Measurements from ENCODE around the gene FAM241B.

Gene FAM241B

DNA sequence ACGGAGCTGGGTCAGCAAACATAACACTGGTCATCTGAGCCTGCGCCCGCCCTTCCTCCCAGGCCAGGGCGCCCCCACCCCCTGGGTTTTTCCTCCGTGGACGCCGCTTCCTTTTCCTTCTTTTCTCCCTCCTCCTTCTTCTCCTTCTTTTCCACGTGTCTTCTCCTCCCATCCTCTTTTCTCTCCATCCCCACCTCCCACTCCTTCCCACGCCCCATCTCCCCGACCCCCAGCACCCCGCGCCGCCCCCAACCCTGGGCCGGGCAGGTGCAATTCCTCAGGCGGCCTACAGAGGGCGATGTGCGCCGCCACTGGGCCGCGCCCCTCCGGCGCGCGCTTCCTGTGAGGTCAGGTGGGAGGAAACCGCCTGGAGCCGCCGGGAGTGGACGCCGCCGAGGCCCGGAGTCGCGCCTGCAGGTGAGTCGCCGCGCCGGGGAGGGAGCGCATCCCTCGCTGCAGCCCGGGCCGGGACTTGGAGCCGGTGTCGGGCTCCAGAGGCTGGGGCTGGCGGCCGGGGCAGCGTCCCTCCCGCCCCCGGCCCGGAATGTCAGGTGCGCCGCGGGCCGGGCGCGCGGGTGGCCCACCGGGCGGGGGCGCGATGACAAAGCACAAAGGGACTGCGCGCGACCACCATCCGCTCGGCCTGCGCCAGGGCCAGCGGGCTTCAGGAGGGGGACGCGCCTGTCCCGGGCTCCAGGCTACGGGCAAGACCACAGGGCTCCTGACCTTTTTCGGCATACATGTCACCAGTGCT is at the start of gene FAM241B:
Gene FAM241B, plus strand, starts transcription at position 351 of the 754 bp plus-strand sequence. CDS start 1,497 bp downstream, outside the sequence.
- DNase-seq, result peak; percentile 76

DNA sequence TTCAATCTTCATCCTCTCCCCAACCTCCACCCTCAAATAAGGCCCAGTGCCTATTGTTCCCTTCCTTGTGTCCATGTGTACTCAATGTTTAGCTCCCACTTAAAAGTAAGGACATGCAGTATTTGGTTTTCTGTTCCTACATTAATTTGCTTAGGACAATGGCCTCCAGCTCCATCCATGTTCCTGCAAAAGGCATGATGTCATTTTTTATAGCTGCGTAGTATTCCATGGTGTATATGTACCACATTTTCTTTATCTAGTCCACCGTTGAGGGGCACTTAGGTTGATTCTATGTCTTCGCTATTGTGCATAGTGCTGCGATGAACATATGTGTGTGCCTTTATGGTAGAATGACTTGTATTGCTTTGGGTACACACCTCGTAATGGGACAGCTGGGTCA is 49.6 kb upstream of the FAM241B start:
- no peak for DNase-seq

DNA sequence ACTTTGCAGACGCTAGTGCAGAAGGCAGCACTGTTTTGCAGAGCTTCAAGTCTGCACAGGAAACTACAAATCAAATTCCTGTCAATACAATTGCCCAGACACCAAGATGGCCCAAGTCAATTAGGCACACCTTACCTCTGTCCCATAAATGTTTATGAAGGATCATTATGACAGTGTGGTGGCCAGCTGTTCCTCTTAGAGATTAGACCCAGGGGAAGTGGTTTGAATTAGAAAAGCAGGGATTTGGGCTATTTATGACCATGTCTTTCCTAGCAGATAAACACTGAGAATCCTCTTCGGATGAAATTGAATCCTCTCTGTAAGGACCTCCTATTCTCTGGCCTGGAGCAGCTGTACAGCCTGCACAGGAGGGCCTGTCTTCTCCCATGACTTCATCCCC is 46.9 kb upstream of the FAM241B start:
- DNase-seq, result no peak

GRCh38 chr10:69584624-69585023 is 45.4 kb upstream of the FAM241B start:
- no peak for DNase-seq

- no peak for DNase-seq
These were observed 41.7 kb upstream of the FAM241B start for GRCh38 chr10:69588358-69588757.

DNA sequence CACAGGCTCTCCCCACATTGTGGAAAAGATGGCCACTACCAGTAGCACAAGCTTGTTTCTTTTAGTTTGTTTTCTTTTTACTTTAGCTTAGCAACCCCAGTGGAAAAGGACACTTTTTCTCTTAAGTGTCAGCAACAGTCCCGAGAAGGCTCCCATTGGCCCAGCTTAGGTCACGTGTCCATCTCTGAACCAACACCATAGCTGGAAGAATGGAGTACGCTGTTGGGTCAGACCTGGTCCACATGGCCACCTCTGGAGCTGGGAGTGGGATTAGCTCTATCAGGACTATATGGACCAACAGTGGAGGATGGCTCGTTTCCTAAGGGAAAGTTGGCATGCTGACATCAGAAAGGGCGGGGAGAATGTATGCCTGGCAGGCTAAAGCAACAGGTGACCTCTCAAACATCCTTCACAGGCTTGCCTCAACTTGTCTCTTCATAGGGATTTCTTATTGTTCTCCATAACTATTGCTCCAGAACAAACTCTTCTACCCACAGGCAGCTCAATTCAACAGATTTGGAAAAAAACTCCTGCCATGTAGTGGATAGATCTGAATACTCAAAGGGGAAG is 29.2 kb upstream of the FAM241B start:
- DNase-seq, result no peak

- DNase-seq, result no peak
These were observed 21.0 kb upstream of the FAM241B start for GRCh38 chr10:69609077-69609476.

DNA sequence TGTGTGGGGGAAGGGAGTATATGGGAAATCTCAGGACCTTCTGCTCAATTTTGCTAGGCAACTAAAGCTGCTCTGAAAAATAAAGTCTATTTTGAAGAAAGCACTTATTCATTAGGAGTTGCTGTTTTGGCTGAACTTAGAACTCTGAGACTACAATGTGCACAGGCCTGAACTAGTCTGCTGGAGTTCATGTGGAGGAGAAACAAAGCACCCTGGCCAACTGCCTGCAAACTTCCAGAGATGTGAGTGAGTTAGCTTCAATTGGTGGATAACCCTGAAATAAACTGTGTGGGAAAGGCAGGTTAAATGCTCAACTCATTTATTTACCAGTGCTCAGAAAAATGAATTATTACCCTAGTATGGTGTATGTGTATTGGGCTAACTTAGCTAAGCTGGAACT is 17.3 kb upstream of the FAM241B start:
- DNase-seq, result no peak

DNA sequence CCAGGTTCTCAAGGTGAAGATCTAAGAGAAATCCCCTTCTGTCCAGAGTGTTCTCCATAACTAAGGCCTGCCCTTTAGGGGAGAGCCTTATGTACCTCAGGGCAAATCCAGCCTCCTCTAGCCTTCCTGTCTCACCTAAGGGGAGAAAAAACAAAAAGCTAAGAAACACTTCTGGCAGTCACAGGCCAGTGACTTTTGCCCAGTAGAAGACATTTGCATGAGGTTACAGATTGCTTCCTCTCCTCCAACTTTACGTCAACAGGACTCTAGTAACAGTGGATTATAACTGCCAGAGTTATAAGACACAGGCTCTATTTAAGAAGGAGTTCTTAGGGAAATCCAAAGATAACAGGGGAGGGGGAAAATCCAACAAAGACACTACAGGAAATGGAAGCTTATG is 15.9 kb upstream of the FAM241B start:
- DNase-seq, result no peak

GRCh38 chr10:69616358-69616757 is 13.7 kb upstream of the FAM241B start:
- DNase-seq, result no peak

DNA sequence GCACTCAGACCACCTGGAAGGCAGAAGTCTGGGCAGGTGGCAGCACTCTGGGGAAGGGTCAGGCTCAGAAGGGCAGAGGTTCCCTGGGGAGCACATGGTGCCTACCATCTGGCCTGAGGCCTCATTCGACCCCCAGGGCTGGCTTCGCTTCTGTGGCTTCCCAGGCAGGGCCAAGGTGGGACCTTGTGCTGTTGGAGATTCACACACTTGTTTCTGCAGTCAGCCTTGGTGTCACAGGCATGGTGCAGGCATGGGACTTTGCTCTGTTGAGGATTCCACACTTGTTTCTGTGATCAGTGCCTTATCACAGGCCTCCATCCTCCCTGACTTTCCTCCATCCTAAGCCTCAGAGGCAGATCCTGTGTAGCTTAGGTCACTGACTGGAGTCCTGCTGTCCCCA is 11.3 kb upstream of the FAM241B start:
- no peak for DNase-seq

GRCh38 chr10:69619626-69620025 is 10.4 kb upstream of the FAM241B start:
- DNase-seq, result no peak

DNA sequence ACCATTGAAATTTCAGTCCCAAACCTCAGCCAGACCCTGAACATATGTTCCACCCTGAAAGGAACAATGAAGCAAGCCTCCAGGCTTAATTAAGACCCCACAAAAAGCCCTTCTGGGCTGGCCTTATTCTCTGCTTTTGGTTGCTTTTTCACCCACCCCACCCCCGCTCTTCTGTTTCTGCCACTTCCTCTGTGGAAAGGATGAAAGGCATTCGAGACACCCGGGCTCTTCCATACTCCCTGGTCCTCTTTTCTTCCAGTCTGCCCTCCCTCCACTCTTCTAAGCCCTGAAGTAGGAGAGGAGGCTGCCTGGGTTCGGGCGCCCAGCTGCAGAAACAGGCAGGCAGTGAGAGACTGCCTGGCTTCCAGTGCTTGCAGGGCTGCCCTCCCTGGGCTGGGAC is 9.4 kb upstream of the FAM241B start:
- DNase-seq, result no peak

DNA sequence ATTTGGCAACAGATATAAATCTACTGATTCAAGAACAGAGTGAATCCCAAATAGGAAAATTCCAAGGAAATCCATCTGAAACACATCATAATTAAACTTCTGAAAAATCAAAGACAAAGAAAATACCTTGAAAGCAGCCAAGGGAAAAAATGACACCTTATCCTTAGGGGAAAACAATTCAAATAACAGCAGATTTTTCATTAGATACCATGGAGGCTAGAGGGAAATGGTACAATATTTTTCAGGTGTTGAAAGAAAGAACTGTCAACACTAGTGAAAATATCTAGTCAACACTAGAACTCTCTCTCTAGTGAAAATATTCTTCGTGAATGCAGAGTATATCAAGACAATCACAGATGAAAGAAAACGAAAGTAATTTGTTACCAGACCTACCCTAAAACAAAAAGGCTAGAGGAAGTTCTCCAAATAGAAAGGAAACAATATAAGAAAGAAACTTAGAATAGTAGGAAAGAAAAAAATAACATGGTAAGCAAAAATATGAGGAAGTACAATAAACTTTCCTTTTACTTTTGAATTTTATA is 5.7 kb upstream of the FAM241B start:
- no peak for DNase-seq

DNA sequence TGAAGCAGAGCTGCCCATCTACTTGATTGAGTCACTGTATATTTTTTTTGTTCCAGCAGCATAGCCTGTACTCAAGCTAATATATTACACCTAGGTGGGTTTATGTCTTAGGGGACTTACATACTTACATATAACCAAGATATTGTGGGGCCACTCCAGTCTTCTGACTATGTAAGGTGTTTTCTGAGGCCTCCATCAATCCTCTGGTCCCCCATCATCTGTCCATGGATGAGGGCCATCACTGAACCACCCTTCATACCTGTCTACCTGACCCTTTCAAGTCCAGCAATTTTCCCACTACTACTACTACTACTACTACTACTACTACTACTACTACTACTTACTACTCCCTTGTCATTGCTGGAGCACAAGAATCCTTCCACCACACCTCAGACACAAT is 3.2 kb upstream of the FAM241B start:
- no peak for DNase-seq

DNA sequence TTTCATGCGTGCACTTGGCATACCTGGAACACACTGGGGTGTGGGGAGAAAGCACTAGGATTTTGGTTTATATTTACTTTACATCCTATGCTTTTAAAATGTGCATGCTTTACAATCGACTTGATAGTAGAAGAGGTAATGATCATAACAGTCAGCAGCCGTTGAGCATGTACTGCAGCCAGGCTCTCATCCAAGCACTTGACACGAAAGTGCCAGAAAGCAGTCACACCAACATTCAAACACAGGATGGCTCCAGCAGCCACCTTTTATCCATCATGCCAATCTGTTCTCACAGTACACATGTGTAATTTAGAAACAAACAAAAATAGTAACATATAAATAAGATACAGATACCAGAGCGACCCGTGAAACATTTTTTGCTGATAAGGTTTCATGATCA is 1.2 kb upstream of the FAM241B start:
- DNase-seq, result no peak

- DNase-seq, result no peak
These were observed 539 bp upstream of the FAM241B start for GRCh38 chr10:69629519-69629896.

DNA sequence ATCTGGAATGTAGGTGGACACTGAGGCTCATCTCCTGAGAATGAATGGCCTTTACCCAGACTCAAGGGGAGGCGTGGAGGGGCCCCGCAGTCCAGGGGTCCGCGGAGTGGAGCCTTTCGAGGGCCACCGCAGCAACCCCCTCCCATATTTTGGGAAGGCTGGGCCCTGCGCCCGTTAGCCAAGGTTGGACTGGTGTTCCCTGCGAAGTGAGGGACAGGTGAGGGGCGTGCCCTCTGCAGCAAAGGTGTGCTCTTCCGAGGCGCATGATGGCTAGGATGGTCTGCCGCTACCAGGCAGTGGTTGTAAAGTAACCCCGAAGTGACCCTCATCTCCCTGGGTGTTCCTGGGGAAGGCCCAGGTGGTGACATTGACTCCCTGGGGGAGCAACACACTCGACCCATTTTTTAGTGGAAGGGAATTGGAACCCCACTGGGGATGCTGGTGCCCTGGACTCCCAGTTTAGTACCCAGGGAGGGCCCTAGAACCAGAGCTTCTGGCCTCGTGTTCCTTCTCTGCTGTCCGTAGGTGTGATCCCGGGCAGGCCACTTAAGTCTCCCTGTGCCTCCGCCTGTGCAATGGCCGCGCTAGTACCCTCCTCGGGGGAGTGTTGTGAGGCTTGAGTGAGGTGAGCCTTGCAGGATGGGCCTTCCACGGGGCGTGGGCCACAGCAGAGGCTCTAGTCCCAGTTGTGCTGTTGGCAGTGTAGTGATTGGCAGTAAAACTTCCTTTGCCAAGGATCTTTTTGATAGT is 779 bp downstream of the FAM241B start:
- no peak for DNase-seq

DNA sequence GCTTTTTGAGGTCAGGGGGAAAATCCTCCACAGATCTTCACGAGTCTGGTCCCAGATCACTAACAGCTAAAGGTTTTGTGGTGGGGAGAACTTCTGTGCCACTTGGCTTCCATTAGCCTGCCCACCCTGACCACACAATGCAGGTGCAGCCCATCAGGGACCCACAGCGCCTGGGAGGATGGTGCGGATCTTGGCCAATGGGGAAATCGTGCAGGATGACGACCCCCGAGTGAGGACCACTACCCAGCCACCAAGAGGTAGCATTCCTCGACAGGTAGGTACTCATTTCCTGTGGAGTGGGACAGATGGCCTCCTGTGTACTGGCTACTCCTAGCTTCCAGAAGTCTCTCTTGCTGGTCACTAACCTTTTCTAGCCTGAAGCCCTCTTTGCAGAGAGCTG is 1.5 kb downstream of the FAM241B start:
- DNase-seq, result no peak

GRCh38 chr10:69632516-69633199 is 2.6 kb downstream of the FAM241B start:
- DNase-seq, result no peak

DNA sequence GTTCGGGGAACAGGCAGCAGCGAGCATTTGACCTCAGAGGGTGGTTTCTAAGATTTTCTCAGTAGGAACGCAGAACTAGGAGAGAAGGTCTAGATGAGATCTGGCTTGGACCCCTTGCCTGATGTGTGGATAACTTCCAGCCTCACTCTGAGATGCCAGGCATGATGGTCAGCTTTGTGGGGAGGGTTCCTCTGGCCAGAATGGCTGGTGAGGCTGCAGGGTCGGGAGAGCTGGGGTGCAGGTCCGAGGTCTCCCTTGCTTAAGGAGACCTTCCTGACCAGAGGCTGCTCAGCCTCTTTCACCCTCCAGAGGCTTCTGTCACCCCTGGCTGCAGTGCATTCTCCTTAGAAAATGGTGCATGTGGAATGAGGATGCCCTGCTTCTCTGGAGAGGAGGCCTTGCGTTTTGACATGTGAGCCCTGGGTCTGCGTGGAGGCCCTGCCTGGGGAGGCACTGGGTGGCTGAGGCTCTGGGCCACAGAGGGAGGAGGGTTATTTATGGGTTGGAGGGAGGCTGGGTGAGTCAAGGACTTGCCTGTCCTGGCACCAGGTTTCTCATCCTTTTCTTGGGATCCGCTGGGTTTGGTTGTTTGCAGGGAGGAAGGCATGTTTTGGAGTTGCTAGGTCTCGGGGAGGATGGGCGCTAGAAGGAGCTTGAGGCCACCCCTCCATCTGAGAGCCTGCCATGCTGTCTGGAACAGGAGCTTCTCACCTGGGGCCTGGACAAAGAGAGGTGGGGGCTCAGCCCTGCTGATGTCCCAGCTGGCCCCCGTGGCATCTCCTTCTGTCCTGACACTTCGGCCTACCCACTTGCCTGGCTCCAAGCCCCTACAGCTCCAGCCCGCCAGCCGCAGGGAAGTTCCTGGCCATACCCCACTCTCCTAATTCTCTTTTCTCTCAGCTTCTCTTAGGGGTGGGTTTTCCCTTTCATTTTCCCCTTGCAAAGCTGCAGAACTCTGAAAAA is 3.9 kb downstream of the FAM241B start:
- no peak for DNase-seq
